HG03196 (cell line): Measurements from ENCODE around the gene TOM1L1.
A peak's percentile ranks its signal among the peaks of the same experiment; 100 is the strongest.

ENCODE experiments used
- ATAC-seq: cut with Tn5 transposase; IDR thresholded peaks from one replicate; pipeline ENCODE4 v1.9.1; 2021; ENCODE audit not compliant: unreplicated experiment

The TOM1L1 gene

DNA sequence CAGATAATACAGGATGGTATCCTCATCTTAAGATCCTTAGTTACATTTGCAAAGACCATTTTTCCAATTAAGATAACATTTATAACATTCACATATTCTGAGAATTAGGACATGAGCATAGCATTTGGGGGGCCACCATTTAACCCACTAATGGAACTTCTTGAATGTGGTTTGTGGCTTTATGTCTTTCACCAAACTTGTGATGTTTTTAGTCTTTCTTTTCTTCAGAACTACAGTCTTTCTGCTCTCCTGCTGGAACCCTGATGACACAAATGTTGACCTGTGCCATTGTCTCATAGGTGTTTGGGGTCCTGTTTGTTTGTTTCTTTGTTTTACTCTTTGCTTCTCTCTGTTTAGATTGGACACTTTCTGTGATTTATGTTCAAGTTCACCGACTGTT, 44.6 kb downstream of the TOM1L1 start:
- ATAC-seq: no peak

DNA sequence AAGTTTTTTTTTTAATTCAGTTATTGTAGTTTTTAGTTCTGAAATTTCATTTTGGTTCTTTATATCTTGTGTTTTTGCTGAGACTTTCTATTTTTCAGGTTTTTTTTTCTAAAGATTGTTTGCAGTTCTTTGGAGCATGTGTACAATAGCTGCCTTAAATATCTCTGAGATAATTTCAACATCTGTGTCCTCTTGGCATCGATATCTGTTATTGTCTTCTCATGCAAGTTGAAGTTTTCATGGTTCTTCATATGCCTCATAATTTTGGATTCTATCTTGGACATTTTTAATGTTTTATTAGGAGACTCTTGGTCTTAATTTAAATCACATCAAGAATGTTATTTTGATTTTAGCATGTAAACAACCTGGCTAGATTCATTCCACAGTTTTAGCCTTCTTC, 45.0 kb downstream of the TOM1L1 start:
- no peak for ATAC-seq

DNA sequence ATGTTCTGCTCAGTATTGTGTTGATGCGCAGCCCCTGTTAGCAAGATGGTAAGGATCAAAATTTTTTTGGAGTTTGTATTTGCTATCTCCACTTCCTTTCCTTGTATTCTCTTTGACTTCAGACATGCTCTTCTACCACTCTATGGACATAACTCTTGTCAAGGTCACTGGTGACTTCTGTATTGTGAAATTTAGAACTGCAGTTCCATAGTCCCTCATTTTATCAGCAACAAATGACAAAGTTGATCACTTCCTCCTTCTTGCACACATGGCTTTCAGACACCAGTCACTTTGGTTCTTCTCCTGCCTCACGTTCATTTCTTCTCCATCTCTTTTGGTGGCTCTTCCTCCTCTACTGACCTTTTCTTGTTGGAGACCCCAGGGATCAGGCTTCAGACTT, 46.7 kb downstream of the TOM1L1 start:
- ATAC-seq: no peak

DNA sequence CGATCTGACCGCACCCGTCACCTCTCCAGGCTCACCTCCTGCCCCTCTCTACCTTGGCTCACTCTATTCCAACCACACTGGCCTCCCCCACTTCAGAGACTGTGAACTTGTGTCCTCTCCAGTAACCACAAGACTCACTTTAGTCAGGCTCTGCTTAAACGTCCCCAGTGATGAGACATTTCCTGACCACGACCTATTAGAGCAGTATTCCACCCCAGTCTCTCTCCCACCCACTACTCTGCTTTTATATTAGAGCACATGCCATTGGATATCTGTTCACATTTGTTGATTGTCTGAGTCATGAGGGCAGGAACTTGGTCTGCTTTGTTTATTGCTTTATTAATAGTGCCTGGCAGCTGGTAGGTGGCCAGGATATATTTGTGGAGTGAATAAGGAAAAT, 47.7 kb downstream of the TOM1L1 start:
- ATAC-seq: no peak

DNA sequence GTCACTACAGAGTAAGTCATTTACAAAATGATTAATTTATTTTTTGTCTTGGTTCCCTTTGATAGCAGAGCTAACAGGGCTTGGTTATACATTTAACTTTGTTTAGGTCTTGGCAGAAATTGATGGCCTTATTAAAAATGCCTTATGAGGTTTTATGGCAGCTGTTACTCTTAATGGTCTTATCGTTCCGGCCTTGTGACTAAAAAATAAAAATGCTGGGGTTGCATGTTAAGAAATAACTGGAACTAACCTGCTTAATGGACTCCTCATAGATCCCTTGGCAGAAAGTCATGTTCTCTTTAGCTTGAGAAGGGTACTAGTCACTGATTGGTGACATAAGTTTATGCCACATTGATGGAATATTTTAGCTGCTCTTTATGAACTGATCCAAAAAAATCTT, 49.5 kb downstream of the TOM1L1 start:
- ATAC-seq: no peak

DNA sequence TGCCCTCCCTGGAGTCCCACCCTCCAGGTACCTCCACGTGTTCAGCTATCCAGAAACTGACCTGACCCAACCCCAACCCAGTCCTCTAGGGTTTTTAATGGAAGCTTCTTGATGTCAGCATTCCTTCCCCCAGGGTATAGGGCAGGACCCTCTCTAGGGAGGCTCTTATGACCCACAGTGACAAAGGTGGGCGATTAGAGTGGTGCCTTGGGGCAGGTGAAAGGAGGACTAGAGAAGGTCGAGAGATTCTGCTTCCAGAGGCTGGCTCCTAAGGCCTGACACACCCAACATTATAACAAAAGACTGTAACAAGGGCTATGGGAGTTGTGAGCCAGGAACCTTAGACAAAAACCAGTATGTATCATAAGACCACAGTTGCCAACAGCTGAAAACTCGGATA, 50.6 kb downstream of the TOM1L1 start:
- ATAC-seq: no peak

DNA sequence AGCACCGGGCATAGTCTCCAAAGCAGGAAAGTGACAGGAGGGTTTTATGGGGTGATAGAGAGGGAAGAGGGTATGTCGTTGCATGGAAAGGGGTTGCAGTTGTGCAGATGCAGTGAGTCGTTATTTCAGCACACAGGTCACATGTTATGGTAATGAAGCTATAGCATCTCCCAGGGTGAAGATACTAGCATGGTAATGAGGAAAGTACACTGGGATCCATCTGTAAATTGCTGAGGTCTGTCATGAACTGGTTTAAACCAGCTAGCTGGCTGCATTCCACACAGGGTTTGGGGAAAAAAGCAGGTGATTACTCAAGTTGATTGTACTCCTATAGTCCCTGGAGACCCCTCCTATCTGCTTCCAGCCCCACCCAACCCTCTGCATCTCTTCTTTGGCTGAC, 56.1 kb downstream of the TOM1L1 start:
- ATAC-seq: no peak

DNA sequence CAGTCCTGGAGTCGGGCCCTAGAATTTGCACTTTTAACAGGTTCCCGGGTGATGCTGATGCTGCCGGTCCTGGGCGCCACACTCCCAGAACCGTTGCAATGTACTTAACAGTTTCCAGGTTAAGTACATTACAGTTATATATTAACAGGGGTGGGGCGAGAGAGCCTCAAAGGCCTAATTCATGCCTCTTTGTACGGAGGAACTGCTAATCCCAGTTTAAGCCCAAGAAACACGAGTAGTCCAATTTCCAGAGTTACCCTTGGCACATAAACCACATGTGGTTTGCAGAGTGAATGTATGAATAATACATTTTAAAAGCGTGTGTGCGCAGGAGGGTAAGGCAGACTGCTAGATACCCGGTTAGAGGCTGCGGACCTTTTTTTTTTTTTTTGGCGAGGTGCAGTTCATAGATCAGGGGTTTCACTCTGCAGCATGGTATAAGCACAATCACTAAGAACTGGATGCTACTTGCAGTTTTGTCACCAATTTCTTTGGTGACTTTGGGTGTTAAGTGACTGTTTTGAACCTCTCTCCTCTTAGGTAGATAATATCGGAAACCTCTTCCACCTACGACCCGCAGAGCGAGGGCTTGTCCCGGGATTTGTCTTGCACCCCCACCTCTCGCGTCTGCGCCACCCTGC, 67.1 kb downstream of the TOM1L1 start:
- peak; percentile 16 for ATAC-seq

DNA sequence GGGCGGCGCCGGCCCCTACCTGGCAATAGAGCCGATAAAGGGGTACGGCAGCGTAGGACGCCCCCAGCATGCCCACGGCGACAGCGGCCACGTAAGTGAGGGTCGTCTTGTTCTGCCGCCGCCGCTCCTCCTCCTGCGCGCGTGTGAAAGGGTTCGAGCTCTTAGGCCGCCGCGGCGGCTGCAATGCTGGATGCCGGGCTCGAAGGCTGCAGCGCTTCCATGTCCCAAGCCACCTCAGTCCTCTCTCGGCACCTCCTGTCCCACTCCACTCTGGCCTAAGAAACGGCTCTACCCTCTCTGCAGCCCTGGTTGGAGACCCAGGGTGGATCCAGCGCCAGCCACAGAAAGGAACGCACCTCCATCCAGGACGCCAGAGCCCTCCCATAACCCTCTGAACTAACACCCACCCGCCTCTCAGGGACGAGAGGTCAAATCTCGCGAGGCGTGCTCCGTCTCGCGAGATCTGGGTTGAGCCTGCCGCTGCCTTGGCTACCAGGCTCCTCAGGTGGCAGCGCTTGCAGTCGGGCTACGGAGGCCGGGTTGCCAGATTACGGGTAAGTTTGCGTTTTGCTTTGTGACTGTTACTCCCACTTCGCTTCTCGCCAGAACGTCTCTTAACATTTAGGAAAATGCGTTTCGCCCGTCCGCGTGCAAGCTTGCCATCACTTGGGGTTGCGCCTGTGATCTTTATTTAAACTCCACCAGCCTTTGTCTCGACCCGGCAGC, 67.8 kb downstream of the TOM1L1 start, which contains the start of the genes COX11 and STXBP4:
COX11 (minus strand) TSS at position 393 of the 726 bp plus-strand sequence; CDS start at position 385, 8 bp downstream.
STXBP4 (plus strand) TSS at position 504 of the 726 bp plus-strand sequence. CDS start 17,455 bp downstream, outside the sequence.
- peak; percentile 92 for ATAC-seq

DNA sequence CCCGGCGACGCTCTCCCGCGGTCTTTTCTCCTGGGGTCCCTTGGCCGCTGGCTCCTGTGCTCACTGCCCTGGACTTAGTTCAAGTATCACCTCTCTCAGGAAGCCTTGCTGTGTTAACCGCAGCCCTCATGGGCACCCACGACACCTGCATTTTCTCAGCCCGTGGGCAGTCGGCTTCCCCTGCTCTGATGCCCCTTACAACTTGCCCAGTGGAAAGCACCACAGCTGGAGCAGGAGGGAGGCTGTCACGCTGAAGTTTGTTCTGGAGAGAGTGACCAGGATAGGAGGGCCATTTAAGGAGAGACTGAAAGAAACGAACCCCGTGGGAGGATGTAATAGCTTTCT, 68.3 kb downstream of the TOM1L1 start:
- ATAC-seq: peak; percentile 27

DNA sequence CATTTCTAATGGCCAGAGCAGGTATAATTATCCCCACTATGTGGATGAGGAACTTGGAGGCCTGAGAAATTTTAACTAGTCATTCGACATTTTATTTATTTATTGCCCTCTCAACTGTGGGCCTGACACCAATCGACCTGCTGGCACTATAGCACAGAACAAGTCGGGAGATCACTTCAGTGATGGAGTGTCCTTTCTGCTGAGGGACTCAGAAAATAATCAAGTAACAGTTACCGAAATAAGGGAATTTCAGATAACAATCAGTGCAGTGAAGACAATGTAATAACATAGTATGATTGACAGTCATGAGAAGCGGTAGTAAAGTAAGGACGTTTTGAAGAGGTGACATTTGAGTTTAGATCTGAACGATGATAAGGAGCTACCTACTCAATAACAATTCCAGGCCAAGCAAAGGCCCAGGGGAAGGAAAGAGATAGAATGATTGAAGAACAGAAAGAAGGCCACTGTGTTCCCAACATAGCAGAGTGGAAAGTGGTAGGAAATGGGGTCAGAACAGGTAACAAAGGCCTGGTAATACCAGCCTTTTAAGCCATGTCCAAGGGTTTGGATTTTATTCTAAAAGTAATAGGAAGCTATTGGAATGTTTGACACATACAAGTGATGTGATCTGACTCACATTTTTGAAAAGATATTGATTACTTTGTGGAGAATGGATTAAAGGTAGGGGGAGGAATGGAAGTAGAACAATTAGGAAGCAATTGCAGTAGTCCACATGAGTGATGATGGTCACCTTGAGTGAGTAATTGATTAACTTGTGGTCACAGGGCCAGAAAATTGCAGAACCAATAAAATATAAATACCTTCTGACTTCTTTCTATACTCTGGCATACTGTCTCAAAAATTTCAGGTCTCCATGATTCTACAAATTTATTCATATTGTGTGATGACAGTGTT, 69.3 kb downstream of the TOM1L1 start:
- no peak for ATAC-seq

DNA sequence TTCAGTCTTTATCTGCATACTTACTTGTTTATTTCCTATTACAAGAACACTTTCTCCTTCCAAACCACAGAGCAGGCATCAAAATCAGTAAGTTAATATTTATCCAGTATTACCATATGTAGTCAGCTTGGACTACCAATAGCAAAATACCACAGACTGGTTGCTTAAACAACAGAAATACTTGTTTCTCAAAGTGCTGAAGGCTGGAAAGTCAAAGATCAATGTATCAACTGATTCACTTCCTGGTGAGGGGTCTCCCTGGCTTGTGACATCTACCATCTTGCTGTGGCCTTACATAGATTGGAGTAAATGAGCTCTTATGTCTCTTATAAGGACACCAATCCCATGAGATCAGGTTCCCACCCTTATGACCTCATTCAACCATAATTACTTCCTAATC, 70.5 kb downstream of the TOM1L1 start:
- ATAC-seq: no peak

DNA sequence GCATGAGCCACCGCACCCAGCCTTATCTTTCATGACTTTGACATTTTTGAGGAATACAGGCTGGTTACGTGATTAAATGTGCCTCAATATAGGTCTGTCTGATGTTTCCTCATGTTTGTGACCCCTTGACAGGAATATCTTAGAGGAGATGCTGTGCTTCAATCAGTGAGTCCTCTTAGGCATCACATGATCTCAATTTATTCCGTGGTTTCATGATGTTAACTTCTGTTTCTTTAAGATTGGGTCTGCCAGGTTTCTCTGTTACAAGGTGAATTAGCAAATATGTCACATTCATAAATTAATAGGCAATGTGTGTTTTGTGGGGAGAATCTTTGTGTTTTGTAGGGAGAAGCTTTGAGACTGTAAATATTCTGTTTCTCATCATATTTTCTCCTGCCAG, 71.2 kb downstream of the TOM1L1 start:
- ATAC-seq: no peak

DNA sequence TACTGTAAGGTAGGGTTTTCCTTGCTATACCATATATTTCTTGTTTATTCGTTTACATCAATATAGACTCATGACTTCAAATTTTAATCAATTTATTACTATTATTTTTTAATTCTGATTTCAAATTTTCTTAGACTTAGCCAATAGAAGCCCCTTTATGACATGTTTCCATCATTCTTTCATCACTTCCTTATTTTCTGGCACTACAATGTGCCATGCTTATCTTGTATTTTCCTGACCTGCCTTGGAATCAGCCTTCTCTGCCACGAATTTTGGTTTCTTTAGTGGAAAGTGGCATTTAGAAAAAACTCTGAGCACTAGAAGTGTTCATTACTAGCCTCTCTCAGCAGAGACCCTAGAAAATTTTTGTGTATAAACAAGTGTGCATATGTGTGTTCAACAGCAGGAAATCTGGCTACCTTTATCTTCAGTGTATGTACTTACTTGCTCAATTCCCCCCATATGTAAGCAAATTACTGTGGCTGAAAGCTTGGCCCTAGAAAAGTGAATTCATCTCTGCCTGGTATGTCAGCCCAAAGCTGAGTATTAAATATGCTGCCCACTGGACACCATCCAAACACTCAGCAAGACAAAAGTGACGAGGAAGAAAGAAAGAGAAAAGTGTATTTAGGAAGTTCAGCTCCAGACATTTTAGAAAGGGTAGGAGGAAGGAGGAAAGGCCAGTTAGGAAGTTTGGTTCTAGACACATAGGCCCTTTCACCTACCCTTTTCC, 71.9 kb downstream of the TOM1L1 start:
- ATAC-seq: no peak

DNA sequence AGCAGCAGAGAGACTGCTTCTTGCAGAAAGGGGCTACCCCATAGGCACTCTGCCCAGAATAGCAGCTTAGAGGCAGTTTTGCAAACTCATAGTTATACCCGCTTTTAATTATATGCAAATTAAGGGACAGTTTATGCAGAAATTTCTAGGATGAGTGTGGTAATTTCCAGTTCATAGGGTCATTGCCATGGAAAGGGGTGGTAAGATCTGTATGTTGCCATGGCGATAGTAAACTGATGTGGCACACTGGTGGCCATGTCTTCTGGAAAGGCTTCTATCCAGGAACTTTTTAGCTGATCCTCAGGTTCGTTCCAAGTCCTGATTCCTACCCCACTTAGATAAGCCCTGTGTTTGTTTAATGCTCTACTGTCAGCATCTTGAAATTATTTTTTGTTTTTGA, 74.1 kb downstream of the TOM1L1 start:
- ATAC-seq: no peak

DNA sequence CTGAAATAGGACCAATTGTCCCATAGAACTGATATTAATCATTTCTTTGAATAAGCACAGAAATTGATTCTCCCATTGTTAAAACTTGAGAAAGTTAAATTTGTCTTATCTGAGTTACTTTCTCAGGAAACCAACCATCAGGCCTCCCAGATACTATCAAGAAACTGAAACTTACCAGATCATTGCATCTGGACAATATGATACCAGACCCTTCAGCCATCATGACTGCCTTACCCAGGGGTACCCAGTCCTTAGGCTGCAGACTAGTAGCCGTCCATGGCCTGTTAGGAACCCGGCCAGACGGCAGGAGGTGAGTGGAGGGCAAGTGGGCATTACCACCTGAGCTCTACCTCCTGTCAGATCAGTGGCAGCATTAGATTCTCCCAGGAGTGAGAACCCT, 75.7 kb downstream of the TOM1L1 start:
- ATAC-seq: no peak

DNA sequence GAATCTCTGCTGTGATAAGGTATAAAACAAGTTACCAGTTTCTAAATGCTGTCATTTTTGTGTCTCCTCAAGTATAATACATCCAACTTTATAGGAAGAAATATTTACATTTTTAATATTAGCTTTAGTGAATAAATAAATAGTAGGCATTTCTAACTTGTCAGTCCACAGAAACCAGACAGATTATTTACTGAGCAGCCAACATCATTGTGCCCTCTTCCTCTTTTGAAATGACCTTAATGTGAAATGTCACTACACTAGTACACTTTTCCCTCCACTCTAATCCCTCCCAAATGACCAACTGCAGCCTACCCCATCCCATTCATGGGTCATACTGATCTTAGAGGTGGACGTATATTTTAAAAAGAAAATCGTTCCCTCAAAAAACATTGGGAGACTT, 77.1 kb downstream of the TOM1L1 start:
- no peak for ATAC-seq

DNA sequence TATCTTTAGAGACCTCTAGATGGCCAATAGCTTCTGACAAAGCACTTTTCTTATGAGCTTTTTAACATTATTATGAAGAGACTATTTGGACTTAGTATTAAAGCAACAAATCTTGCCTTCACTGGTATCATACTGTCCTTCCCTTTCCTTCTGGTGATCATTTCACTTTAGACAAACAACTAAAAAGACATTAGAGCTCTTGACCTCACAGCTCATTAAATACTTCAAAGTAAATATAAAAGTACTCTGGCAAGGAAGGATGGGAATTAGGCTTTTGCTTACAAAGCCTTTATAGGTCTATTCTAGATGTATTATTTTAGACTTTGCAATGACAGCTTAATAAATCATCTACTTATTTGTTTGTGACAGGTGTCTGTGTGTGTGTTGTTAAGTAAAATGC, 79.0 kb downstream of the TOM1L1 start:
- ATAC-seq: no peak

DNA sequence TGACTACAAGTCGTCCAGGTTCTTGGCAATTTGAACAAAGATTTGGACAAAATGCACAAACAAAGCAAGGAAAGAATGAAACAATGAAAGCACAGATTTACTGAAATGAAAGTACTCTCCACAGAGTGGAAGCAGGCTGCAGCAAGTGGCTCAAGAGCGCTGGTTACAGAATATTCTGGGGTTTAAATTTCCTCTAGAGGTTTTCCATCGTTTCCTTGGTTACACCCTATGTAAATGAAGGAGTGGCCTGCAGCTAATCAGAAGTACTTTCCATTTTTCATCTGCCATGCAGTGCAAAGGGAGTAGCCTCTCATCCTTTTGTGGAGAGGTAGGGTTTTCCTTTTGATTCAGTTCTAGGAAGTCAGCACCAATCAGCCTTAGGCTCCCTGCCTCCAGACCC, 79.7 kb downstream of the TOM1L1 start:
- ATAC-seq: no peak

DNA sequence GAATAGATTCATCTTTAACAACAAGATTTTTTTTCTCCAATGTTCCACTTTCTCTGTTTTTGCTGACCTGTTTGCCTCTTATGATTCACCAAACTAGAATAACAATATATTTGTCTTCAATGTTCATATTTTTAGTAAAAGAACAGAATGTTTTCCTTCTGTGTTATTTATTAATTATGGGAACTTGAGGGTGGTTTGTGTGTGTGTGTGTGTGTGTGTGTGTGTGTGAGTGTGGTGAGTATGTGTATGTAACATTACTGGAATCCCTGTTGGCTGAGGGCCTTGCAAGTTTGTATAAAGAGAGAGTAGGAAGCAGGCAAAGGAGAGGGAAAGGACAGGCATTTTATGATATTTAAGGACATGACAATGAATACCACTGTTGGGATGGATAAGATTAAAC, 81.7 kb downstream of the TOM1L1 start:
- no peak for ATAC-seq

DNA sequence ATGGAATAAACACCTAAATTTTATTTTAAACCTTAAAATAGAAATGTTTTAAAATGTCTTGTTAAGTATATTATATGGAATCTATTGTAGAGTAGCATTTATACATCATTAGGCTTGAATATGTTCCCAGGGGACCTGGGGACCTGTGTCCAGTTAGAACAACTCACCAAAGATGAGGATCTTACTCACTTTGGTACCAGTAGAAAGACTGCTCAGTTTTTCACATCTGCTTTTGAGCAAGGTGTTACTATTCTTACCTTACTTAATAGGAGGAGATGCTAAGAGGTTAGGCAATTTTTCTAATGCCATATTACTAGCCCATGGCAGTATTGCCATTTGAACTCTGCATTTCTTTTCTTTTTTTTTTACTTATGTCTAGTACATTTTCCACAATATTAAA, 82.6 kb downstream of the TOM1L1 start:
- ATAC-seq: no peak
